K562 (cell line): Measurements from ENCODE around the gene ZNF273. TPM values are rescaled to one million over a fixed set of nuclear protein-coding genes. Genes with fewer than 3 reads are reported as not detected.
A peak's percentile ranks its signal among the peaks of the same experiment; 100 is the strongest.

Experiments
- ATAC-seq: fragments of 200-7000 bp; cut with Tn5 transposase; 3 replicates; pipeline ENCODE4 v1.9.1; 2020; ENCODE audit warnings: moderate library complexity
- BruUV-seq: library from RNA; stranded (reverse); fragments of 400-500 nt; replicated peaks from 2 replicates; lab custom pipeline; 2021; lab: Mats Ljungman, UMichigan
- CTCF ChIA-PET: fragments of 300-600 bp; formaldehyde crosslinking; extraction: SDS; loops from one replicate; lab custom pipeline; 2021; ENCODE audit warnings: low intra/inter-chr PET ratio; lab: Yijun Ruan, JAX
- POLR2A ChIA-PET: fragments of 300-600, 350-650 bp; sonication (Branson Sonifier 250); formaldehyde crosslinking; extraction: SDS; loops from one replicate; lab custom pipeline; 2021; ENCODE audit warnings: antibody characterized with exemption, inconsistent platforms; lab: Yijun Ruan, JAX
- DNase-seq, 4 experiments: peaks; one replicate each; pipeline versions ENCODE4 v3.0.0 to v3.0.0-alpha.2; 2011 to 2018; ENCODE audit warnings: low spot score in 3 of 4, mixed read lengths in 3 of 4; ENCODE audit errors: extremely low read depth in 1 of 4
- FAIRE-seq: peaks from 2 replicates; lab custom pipeline; 2011; peaks lifted over from hg19 to GRCh38; lab: Jason Lieb, UNC
- H2AFZ ChIP-seq: 2 replicates; pipeline ENCODE4 v1.6.0; 2011; ENCODE audit warnings: low read depth, low read length, control low read depth, inconsistent platforms
- H3K27ac ChIP-seq: fragments of 200-600 bp; 3 replicates; pipeline ENCODE4 v1.8.0; 2011; ENCODE audit warnings: low read depth, mild to moderate bottlenecking, control low read depth, inconsistent platforms, low read length, moderate library complexity, mixed read lengths; ENCODE audit errors: extremely low read depth
- H3K27me3 ChIP-seq, 2 experiments: fragments of 300-600 bp in 1 of 2; 2 replicates in 1 of 2; 3 replicates in 1 of 2; pipeline versions ENCODE4 v1.6.0 to v1.8.0; 2011; ENCODE audit warnings: inconsistent platforms in 2 of 2, low read length in 2 of 2, mild to moderate bottlenecking in 1 of 2, mixed read lengths in 1 of 2, moderate library complexity in 1 of 2; ENCODE audit not compliant: control insufficient read depth in 2 of 2, insufficient read depth in 2 of 2
- H3K36me3 ChIP-seq: fragments of 300-600 bp; 3 replicates; pipeline ENCODE4 v1.8.0; 2011; ENCODE audit warnings: mild to moderate bottlenecking, low read length, inconsistent platforms; ENCODE audit not compliant: control insufficient read depth, insufficient read depth
- H3K4me1 ChIP-seq, 2 experiments: fragments of 200-600 bp in 1 of 2; replicated peaks in 1 of 2; 2 replicates in 1 of 2; 3 replicates in 1 of 2; pipeline versions ENCODE4 v1.5.1 to v1.8.0; 2011; ENCODE audit warnings: inconsistent platforms in 2 of 2, low read length in 2 of 2, mild to moderate bottlenecking in 1 of 2, mixed read lengths in 1 of 2, moderate library complexity in 1 of 2; ENCODE audit not compliant: control insufficient read depth in 2 of 2, insufficient read depth in 2 of 2
- H3K4me2 ChIP-seq: 2 replicates; pipeline ENCODE4 v1.6.1; 2011; ENCODE audit warnings: low read length, control low read depth, inconsistent platforms, mixed read lengths; ENCODE audit not compliant: insufficient read depth
- H3K4me3 ChIP-seq: fragments of 200-600 bp; sonication (generic), shearing (Covaris generic); 2 replicates; pipeline ENCODE4 v1.5.1; 2016; ENCODE audit warnings: control low read depth, inconsistent platforms
- H3K79me2 ChIP-seq: fragments of 200-600 bp; 3 replicates; pipeline ENCODE4 v1.8.0; 2011; ENCODE audit warnings: low read length, inconsistent platforms; ENCODE audit not compliant: control insufficient read depth, insufficient read depth
- H3K9ac ChIP-seq, 2 experiments: 2 replicates each; pipeline versions ENCODE4 v1.6.0 to v1.6.1; 2011; ENCODE audit warnings: low read depth in 2 of 2, low read length in 2 of 2, control low read depth in 1 of 2, inconsistent platforms in 1 of 2, mild to moderate bottlenecking in 1 of 2, mixed read lengths in 1 of 2; ENCODE audit not compliant: insufficient read depth in 1 of 2
- H3K9me1 ChIP-seq: one replicate; pipeline ENCODE4 v1.6.0; 2011; ENCODE audit warnings: inconsistent platforms, mild to moderate bottlenecking, low read length, moderate library complexity; ENCODE audit not compliant: control insufficient read depth, insufficient read depth
- H3K9me3 ChIP-seq: replicated peaks from 2 replicates; pipeline ENCODE4 v1.5.1; 2011; ENCODE audit warnings: low read depth, low read length, inconsistent platforms; ENCODE audit not compliant: control insufficient read depth, insufficient read depth
- H4K20me1 ChIP-seq: replicated peaks from 2 replicates; pipeline ENCODE4 v1.6.1; 2011; ENCODE audit warnings: low read length, inconsistent platforms, mixed read lengths; ENCODE audit not compliant: control insufficient read depth, insufficient read depth
- ARNT ChIP-seq, 2 experiments: fragments of 450-650 bp; IDR thresholded peaks; 2 replicates each; pipeline ENCODE4 v1.6.1; 2016; ENCODE audit warnings: mild to moderate bottlenecking in 1 of 2
- BHLHE40 ChIP-seq: IDR thresholded peaks from 2 replicates; pipeline ENCODE4 v1.6.1; 2011; ENCODE audit warnings: low read length, improper control_type of control experiment
- CTCF ChIP-seq, 3 experiments: IDR thresholded peaks in 2 of 3; conservative IDR thresholded peaks in 1 of 3; 2 replicates each; pipeline ENCODE4 v1.5.1; 2011 to 2012; ENCODE audit warnings: low read length in 3 of 3, mild to moderate bottlenecking in 3 of 3, control low read depth in 2 of 3, improper control_type of control experiment in 1 of 3, inconsistent platforms in 1 of 3, low read depth in 1 of 3, mixed read lengths in 1 of 3, moderate library complexity in 1 of 3; ENCODE audit not compliant: insufficient read depth in 2 of 3
- ETS2 ChIP-seq: IDR thresholded peaks from 2 replicates; pipeline ENCODE4 v1.6.1; 2016; ENCODE audit warnings: borderline replicate concordance, missing genetic modification characterization, mild to moderate bottlenecking, moderate library complexity, missing compliant biosample characterization; ENCODE audit not compliant: poor library complexity, severe bottlenecking
- KDM2B ChIP-seq: fragments of 250-450 bp; sonication (Bioruptor Pico); IDR thresholded peaks from 2 replicates; pipeline ENCODE4 v1.8.0; 2021; ENCODE audit warnings: mild to moderate bottlenecking, moderate library complexity
- LARP7 ChIP-seq: fragments of 450-650 bp; IDR thresholded peaks from 2 replicates; pipeline ENCODE4 v1.6.1; 2016
- MTA3 ChIP-seq: fragments of 450-650 bp; formaldehyde crosslinking; IDR thresholded peaks from 2 replicates; pipeline ENCODE4 v1.6.1; 2017; ENCODE audit warnings: mild to moderate bottlenecking, borderline replicate concordance
- NCOA6 ChIP-seq: fragments of 450-650 bp; IDR thresholded peaks from 2 replicates; pipeline ENCODE4 v1.6.1; 2017; ENCODE audit warnings: mild to moderate bottlenecking
- PURB ChIP-seq: sonication (generic); formaldehyde crosslinking; IDR thresholded peaks from 2 replicates; pipeline ENCODE4 v1.9.0; 2021; ENCODE audit warnings: low read depth, mild to moderate bottlenecking, missing genetic modification reagents
- RBM14 ChIP-seq: fragments of 200-400 bp; formaldehyde crosslinking; IDR thresholded peaks from 2 replicates; pipeline ENCODE4 v1.6.1; 2018; ENCODE audit warnings: low read depth, mild to moderate bottlenecking, low read length, moderate library complexity, borderline replicate concordance; ENCODE audit not compliant: insufficient read depth
- TAF7 ChIP-seq: fragments of 450-650 bp; IDR thresholded peaks from 2 replicates; pipeline ENCODE4 v1.6.1; 2016; ENCODE audit warnings: missing genetic modification characterization, missing compliant biosample characterization
- THRA ChIP-seq: fragments of 450-650 bp; IDR thresholded peaks from 2 replicates; pipeline ENCODE4 v1.6.1; 2017; ENCODE audit warnings: mild to moderate bottlenecking, moderate library complexity
- ZBTB33 ChIP-seq: sonication (generic); formaldehyde crosslinking; IDR thresholded peaks from 2 replicates; pipeline ENCODE4 v1.8.1; 2023; ENCODE audit warnings: mild to moderate bottlenecking, missing genetic modification reagents
- ZNF124 ChIP-seq: sonication (generic); formaldehyde crosslinking; IDR thresholded peaks from 2 replicates; pipeline ENCODE4 v1.8.1; 2022; ENCODE audit warnings: missing genetic modification reagents
- ZNF175 ChIP-seq: fragments of 200-800 bp; sonication (Bioruptor generic); IDR thresholded peaks from 2 replicates; pipeline ENCODE4 v1.6.1; 2016; ENCODE audit warnings: low read depth, mild to moderate bottlenecking, missing genetic modification characterization, missing compliant biosample characterization
- ZNF197 ChIP-seq: fragments of 200-800 bp; sonication (Bioruptor generic); IDR thresholded peaks from 2 replicates; pipeline ENCODE4 v1.6.1; 2016; ENCODE audit warnings: low read depth, missing genetic modification characterization, missing compliant biosample characterization
- WGBS: fragments of 100-300 bp; shearing (Covaris generic); methylation state at CpG from one replicate; pipeline ENCODE4 v1.1.6; 2016; ENCODE audit warnings: low coverage, mixed read lengths; ENCODE audit not compliant: insufficient coverage; ENCODE audit errors: missing lambda C conversion rate; 5-methylcytosine and 5-hydroxymethylcytosine counted together
- in situ Hi-C: fragments of 300-500 bp; cut with MboI; formaldehyde crosslinking; loops from 4 replicates; pipeline ENCODE4 v1.15.0; 2018; ENCODE audit warnings: inconsistent platforms, mixed read lengths
- intact Hi-C: fragments of 100-400 bp; cut with micrococcal nuclease; formaldehyde crosslinking; loops from 2 replicates; pipeline ENCODE4 v1.14.2; 2022
- polyA plus RNA-seq, 8 experiments: library from polyadenylated mRNA; depleted of rRNA in 4 of 8; stranded (reverse) in 5 of 8; unstranded in 3 of 8; fragments of >200 nt; fragmentation: Nextera tagmentation in 2 of 8; fragmentation: Illumina TruSeq in 1 of 8; extraction: Ambion mirVana in 2 of 8; extraction: Trizol in 1 of 8; gene quantifications; 2 replicates each; pipeline versions ENCODE4 v1.2.1 to v1.2.3, GENCODE V29; 2011 to 2014; ENCODE audit warnings: inconsistent platforms in 1 of 8, missing spikeins in 1 of 8
- total RNA-seq, 7 experiments: library from RNA; depleted of rRNA in 6 of 7; stranded (reverse); fragments of >200 nt in 6 of 7; fragmentation: Illumina TruSeq in 2 of 7; extraction: Trizol in 2 of 7; gene quantifications; 2 replicates each; pipeline versions ENCODE4 v1.2.1 to v1.2.3, GENCODE V29; 2011 to 2021; ENCODE audit warnings: low replicate concordance in 1 of 7

ZNF273 gene
- total and polyA plus RNA-seq, 9 of the 15 experiments (the other 6 are each of a cell fraction or from before 2014, with no cell fraction given), result 13.3 to 37.0 (median 20.7) TPM

DNA sequence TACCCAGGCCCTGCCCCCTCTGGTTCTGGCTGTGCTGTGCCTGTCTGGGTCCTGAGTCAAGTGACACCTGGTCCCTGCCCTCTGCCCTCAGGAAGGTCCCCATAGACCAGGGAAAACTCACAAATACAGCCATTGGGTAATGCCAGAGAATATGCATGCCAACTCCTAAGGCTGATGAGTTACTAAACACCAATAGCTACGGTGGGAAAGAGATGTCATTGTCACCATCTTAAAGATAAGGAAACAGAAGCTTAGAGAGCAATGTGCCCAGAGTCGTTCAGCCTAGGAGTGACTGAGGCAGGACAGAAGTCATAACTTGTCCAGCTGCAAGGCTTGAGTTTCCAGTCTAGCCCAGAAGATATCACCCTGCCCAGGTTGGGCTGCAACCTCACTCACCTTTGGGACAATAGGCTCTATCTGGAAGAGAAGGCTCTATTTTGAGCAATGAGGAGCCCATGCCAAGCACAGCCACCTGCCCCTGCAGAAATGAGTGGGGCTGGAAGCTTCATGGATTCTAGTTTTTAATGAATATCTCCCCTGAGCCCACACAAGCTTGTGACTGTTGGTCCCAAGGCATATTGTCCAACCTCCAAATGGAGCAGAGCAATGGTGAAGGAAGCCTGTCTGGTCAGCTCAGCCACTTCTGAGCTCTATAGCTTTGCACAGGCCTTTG, 42.6 kb downstream of the ZNF273 start:
- CTCF ChIA-PET, result no interaction called here
- BruUV-seq, result no TSS peak
- TF ChIP-seq ZNF197 (CRISPR knock-in tag), result 0 out of 2 replicates have a peak, but pooled peaks have one; percentile 19
- TF ChIP-seq TAF7 (tag), result no peak
- TF ChIP-seq ZNF124 (CRISPR knock-in tag), result no peak
- no peak for TF ChIP-seq ARNT (IDR thresholded peaks at IDR 0.05)
- no peak for TF ChIP-seq LARP7
- TF ChIP-seq CTCF (IDR thresholded peaks at IDR 0.05 in 2 of 3, conservative IDR thresholded peaks at IDR 0.05 in 1 of 3; ENCODE audit: insufficient read depth in 2 of 3, low read depth in 1 of 3, low read length in 3 of 3), result no peak
- TF ChIP-seq ETS2 (tag), result no peak
- TF ChIP-seq MTA3, result 0 out of 2 replicates have a peak, but pooled peaks have one; percentile 7
- TF ChIP-seq ZBTB33 (CRISPR knock-in tag), result no peak
- TF ChIP-seq KDM2B (CRISPR knock-in tag), result no peak
- no peak for TF ChIP-seq THRA
- no peak for TF ChIP-seq PURB (CRISPR knock-in tag)
- TF ChIP-seq BHLHE40, result no peak
- TF ChIP-seq NCOA6, result no peak
- no peak for TF ChIP-seq RBM14
- TF ChIP-seq ZNF175, result peak; percentile 7; the same call in 1 of the 2 replicates

More for the DNA sequence above, 42.6 kb downstream of the ZNF273 start:
- H3K9me1 ChIP-seq, result peaks cover 5% of the 10 kb centered on the region
- H3K4me1 ChIP-seq, result peaks cover 21 to 41% of the 10 kb centered on the region in 2 experiments
- no peaks in the 10 kb centered on the region for H4K20me1 ChIP-seq
- H3K4me3 ChIP-seq, result peak overlapping the region; percentile 3; the same call in 1 of the 2 replicates
- H3K27me3 ChIP-seq, result no peaks in the 10 kb centered on the region
- WGBS, result 16% methylated on average over 2 of the region's 2 CpGs
- H2AFZ ChIP-seq, result 0 out of 2 replicates have a peak overlapping the region, but pooled peaks have one; percentile 17
- peak overlapping the region; percentile 80 for H3K4me2 ChIP-seq
- DNase-seq (peak in 1 of 4 experiments; percentile 21), ATAC-seq (peak; percentile 24), FAIRE-seq (peak; percentile 32)
- no peaks in the 10 kb centered on the region for H3K79me2 ChIP-seq
- H3K9ac ChIP-seq, result peak overlapping the region; percentile 66 to 68; a peak in 3 of 4 replicates
- intact Hi-C loops (loop anchor here (5.0 kb wide), 2 partner anchors 43 to 308 kb away; partner anchors contain the start of gene ZNF273), in situ Hi-C loops (loop anchor here (5.0 kb wide), 1 partner anchor 277 kb away; no protein-coding TSS in a partner anchor)
- peaks cover 23% of the 10 kb centered on the region for H3K9me3 ChIP-seq
- H3K36me3 ChIP-seq, result no peaks in the 10 kb centered on the region
- POLR2A ChIA-PET, result interaction anchor here (0.6 to 1.1 kb wide), 2 partner anchors 78 to 612 kb away, joined by 3 read pairs; no protein-coding TSS in a partner anchor
- peak overlapping the region; percentile 88 for H3K27ac ChIP-seq
